NCI-H146 (cell line): Measurements from ENCODE around the gene RGS14.
A peak's percentile ranks its signal among the peaks of the same experiment; 100 is the strongest.

Source experiments
- DNase-seq: peaks from one replicate; lab custom pipeline; 2025; lab: John Stamatoyannopoulos, UW

The RGS14 gene, protein sequence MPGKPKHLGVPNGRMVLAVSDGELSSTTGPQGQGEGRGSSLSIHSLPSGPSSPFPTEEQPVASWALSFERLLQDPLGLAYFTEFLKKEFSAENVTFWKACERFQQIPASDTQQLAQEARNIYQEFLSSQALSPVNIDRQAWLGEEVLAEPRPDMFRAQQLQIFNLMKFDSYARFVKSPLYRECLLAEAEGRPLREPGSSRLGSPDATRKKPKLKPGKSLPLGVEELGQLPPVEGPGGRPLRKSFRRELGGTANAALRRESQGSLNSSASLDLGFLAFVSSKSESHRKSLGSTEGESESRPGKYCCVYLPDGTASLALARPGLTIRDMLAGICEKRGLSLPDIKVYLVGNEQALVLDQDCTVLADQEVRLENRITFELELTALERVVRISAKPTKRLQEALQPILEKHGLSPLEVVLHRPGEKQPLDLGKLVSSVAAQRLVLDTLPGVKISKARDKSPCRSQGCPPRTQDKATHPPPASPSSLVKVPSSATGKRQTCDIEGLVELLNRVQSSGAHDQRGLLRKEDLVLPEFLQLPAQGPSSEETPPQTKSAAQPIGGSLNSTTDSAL

DNA sequence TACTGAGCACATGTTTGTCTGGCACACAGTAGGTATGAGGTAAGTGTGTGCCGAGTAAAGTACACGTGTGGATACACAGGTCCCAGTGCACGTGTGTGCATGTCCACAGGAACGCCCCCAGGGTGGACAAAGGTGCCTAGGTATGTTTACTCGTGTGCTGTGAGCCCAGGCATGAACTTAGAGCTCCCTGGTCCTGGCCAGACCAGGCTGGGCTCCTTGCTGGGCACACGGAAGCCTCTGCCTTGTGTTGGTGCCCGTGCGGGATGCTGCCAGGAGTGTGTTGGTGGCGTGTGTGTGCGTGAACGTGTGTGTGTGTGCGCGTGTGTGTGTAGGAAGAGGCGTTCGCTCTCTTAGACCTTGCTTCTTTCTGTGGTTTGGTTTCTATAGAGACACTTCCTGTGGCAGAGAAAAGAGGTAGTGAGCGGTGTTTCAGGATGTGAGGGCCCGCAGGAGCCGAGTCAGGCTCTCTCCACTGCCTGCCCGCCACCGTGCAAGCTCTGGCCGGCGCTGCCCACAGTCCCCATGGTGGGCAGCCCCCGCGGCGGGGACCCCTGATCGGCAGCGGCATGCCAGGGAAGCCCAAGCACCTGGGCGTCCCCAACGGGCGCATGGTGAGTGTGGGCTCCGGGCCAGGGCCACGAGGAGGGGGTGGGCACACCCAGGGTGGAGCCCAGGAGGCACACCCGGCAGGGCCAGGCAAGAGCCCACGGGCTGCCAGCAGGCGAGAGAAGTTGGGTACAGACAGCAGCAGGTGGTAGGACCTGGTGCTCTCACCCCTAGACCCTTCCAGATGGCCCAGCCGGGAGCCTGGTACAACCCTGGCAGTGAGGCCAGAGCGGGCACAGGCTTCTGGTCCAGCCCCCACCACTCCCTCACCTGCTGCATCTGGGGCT is at the start of gene RGS14:
Gene RGS14 (plus strand): TSS at position 466 of the 893 bp plus-strand sequence. CDS start 101 bp downstream, at position 567.
- DNase-seq, result peak; percentile 48

DNA sequence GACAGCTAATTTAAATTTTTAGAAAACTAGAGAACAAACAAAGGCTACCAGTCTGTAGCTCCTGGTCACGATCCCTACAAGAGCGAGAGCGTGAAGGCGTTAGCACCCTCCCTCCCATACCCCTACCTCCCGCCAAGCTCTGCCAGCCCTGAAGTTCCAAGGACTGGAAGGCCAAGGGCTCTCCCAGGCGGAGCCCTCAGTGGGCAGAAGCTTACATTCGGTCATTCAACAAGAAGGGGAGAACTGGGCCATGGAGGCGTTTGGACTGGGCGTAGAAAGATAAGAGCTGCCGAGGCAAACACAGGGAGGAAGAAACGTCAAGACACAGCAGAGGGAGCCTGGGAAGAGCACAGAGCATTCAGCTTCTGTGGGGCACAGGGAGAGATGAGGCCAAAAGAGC is 49.0 kb upstream of the RGS14 start:
- no peak for DNase-seq

DNA sequence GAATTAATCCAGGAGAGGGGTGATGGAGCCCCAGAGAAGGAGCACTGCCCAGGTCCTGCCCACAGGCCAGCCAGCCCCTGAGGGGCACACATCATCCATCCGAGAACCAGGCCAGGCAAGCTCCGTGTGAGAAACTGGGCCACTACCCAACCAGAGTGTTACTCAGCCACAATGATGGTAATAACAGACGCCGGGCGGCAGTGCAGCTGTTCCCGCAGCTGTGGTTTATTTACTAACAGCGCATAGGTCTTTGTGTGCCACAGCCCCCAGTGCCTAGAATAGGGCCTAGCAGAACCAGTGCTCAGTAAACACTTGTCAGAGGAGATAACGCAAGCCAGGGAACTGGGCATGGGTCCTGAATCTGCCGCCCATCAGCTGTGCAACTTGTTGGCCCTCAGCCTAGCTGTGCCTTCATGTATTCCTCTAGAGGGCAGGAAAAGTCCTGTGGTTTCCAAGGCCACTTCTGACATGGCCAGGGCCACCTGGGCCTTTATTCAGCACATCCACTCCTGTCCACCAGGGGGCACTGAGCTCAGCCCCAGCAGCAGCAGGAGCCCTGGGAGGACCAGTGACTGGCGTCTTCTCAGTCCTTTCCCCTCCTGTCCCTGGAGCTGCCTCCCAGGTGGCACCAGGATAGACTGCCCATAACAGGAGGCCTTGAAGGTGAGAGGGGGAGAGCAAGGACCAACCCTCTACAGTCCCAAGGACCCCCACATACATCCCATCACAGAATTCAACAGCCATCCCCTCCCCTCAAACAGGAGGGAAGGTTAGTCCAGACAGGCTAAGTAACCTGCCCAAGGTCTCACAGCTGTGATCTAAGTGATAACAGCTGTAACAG is 48.2 kb upstream of the RGS14 start:
- peak; percentile 61 for DNase-seq

DNA sequence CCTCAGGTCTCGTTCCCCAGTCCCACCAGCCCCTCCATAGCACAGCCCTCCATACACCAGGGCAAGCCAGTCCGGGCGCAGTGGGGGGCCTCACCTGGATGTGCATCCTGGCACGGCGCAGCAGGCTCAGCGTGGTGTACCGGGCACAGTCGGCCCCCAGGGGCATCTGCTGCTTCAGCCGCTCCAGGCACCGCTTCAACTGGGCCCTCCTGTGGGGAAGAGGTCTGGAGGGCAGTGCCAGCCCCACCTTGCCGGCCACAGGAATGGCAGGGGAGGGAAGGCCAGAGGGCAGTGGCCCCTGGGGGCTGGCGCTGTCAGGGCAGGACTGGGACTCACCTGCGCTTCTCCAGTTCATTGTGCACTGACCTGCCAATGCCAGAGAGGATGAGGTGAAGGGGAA is 47.4 kb upstream of the RGS14 start:
- DNase-seq, result peak; percentile 15

DNA sequence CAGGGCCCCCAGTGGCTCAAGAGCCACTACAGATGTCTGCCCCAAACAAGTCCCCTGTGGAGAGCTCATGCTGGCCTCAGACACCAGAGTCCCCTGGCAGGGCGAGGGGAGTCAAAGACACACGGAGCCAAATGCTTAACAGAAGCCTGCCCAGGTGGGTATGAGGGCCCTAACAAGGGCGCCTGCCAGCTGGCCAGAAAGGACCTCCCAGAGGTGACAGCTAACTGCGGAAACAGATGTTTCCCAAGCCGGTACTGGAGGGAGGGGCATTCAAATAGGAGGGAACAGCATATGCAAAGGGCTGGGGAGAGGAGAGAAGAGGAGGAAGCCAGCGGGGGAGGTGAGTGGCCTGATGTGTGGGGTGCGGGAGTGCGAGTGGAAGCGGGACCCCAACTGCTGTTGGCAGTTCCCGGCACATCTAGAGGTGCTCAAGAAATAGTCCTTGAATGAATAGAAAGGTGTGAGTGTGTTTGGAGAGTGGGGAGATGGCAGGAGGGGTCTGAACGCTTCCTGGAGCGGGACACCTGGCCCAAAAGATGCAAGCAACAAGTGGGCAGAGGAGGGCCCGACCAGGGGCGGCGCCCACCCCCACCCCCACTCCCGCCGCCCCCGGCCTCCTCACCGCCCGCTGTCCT is 46.9 kb upstream of the RGS14 start:
- DNase-seq, result peak; percentile 42

DNA sequence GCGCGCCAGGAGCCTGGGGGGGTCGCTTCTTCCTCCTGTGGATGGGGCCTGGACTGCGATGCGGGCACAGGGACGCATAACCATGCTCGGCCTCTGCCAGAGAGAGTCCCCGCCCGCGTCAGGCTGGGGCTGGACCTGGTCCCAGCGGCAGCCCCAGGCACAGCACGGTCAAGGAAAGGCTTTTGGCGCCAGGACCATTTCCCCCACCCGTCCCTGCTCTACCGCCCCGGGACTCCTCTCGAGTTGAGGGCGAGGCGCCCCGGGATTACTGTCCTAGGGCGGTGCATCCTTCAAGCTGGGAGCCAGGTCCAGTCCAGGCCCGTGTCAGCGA is 46.4 kb upstream of the RGS14 start:
- no peak for DNase-seq

DNA sequence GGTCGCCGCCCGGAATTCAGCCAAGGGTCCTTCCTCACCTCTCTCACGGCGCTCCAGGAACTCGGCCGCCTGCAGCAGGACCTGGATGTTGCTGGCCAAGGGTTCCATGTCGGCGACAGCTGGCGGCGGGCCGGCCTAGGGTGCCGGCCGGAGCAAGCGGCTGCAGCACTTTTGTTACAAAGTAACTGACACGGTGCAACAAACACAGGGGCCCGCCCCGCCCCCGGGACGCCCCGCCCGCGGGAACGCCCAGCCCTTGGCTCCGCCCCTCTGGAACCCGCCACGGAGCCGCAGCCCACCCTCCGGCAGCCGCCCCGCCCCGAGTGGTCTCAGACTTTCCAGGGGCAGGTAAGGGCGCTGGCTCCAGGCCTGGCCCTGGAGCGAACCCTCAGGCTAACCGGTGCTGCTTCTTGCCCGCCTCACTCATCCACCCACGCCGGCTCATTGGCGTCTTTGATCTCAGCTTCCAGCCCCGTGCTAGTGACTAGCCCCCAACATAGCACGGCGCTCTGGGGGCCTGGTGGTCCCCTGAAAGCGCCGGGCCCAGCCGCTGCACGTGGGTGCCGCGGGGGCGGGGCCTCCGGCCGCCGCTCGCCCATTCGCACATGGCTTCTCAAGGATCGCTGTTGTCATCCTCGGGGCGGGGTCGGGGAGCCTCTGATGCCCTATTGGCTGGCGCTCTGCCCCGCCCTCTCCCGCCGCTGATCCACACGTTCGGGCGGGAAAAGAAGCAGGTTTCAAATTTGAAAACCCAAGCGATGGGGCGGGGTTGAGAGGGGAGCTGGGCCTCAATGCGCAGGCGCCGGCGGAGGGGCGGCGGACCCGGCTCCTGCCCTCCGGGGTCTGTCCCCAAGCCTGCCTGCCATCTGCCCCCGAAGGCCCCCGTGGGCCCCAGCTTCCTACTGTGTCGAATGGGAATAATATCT is 45.7 kb upstream of the RGS14 start, which contains the start of gene MXD3:
Gene MXD3 (minus strand): TSS at position 176 of the 926 bp plus-strand sequence. CDS start 68 bp downstream, at position 108.
- DNase-seq, result peak; percentile 95

DNA sequence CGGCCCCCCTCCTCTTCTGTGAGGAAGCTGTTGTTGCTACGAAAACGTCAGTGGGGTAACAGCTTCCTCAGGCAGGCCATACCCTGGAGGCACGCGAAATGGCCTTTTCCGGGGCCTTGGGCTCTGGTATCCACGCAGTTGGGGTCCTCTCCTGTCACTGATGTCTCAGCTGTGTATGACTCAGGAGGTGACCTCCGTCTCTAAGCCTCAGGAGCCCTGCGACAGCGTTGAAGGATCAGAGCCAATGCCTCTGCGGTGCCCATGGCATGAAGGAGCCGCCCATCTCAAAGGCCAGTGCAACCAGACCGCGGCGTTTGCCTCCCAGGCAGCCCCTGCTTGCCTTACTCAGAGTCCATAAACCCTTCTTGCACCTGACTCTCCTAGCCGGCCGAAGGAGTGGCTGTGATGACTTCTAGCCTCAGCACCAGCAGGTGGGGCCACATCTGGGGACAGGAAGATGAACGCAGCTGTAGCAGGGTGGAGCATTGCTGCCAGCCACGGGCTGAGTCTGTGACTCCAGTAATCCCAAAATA is 45.0 kb upstream of the RGS14 start:
- DNase-seq, result peak; percentile 76

DNA sequence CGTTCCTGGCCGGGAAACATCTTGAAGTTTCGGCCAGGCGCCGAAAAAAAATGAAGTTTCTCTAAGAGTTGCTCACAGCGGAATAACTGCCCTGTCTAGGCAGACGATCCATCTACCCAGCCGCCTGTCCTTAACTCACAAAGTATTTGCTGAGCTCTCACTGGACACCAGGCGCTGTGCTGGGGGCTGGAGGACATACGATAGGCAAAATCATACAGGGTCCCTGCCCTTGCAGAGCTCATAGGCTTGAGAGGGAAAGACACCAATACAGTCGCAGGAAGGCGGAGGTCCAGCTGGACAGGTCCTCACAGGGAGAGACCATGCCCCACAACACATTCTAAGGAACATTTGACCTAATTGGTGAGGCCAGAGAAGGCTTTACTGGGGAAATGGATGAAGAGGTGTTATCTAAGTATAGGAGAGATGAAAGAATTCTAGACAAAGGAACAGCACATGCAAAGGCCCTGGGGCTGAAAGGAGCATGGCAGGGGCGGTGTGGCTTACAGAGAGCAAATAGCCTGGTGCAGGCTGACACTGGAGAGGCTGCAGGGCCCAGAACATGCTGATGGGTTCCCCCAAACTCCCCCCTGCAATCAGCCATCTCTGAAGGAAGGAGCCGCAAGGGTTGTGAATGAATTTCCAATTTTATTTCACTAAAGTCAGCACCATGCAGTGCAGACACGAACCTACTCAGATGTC is 44.0 kb upstream of the RGS14 start:
- no peak for DNase-seq

DNA sequence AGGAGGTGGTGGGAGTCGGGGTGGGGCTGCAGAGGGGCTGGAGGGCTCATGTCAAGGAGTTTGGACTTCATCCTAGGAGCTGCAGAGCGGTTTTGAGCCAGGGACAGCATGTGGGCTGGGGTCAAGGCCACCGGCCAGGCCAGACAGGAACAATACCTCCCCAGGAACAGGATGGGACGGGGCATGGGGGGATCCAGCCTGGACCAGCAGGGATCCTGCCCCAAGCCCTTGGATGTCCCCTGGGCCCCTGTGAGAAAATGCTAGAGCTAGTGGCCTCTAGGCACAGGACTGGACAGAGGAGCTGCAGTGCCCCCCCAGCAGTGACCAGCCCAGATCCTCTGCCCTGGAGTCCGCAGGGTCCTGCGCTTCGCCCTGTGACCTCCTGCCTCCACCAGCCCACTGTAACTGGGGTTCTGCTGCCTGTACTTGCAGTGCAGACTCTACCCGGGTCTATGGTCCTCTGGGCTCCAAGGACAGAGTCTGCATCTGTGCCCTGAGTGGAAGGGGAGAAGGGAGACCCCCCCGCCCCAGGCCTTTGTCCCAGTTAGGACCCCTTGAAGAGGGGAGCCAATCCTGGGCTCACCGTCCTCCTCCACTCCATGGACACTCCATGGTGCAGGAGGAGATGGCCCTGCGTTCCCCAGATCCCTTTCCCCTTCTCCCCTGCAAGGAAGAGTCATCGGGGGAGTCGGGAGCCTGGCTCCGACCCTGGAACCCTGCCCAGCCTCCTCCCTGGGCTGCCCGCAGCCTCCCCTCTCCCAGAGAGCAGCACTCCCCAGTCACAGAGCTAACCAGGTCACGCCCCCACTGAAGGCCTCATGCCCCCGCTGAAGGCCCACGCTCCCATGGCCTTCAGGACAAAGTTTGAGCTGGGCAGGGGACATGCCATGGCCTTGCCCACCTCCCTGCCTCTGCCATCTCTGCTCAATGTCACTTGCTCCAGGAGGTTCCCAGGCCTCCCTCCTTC is 43.1 kb upstream of the RGS14 start:
- DNase-seq, result no peak

DNA sequence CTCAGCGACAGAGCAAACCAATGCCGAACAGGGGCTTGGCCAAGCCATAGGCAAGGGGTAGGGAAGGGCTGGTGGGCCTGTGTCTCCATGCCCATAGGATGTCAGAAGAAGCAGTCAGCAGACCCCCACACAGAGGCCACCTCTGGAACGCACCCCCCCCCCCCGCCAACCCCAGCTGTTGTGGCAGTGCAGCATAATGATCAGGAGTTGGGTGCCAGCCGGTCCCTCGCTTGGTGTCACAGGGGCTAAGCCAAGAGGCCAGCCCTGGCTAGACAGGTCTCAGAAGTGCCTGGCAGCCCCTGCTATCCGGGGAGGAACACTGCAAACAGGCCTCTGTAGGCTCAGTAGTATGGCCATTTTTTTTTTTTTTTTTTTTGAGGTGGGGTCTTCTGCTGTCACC is 42.3 kb upstream of the RGS14 start:
- no peak for DNase-seq

DNA sequence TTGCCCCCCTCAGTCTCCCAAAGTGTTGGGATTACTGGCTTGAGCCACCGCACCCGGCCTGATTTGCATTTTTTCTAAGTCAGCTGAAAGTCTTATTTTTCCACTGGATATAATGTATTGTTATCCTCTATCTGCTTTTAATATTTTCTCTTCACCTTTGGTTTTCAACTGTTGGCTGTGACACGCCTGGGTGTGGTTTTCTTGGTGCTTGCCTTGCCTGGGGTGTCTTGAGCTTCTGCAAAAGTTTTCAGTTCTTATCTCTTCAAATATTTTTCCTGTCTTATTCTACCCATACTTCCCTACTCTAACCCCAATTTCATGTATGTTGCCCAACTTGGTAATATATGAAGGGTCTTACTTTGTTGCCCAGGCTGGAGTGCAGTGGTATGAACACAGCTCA is 41.7 kb upstream of the RGS14 start:
- no peak for DNase-seq

DNA sequence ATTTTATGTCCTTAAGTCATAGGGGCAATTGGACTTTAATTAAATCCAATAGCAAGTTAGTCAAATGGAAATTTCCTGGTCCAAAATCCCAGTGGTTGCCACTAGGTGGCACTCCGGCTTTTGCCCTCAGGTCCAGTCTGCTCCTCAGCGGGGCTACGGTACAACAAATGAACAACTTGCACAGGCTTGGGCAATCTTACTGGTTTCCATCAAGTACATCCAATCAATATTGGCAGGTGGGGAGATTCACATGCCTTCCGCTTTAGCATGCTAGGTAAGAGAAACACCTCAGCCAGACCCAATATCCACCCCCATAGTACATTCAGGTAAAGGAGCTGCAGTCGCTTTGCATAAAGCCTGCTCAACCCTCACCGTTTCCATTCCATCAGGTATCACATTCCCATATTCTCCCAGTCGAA is 39.8 kb upstream of the RGS14 start:
- peak; percentile 63 for DNase-seq

DNA sequence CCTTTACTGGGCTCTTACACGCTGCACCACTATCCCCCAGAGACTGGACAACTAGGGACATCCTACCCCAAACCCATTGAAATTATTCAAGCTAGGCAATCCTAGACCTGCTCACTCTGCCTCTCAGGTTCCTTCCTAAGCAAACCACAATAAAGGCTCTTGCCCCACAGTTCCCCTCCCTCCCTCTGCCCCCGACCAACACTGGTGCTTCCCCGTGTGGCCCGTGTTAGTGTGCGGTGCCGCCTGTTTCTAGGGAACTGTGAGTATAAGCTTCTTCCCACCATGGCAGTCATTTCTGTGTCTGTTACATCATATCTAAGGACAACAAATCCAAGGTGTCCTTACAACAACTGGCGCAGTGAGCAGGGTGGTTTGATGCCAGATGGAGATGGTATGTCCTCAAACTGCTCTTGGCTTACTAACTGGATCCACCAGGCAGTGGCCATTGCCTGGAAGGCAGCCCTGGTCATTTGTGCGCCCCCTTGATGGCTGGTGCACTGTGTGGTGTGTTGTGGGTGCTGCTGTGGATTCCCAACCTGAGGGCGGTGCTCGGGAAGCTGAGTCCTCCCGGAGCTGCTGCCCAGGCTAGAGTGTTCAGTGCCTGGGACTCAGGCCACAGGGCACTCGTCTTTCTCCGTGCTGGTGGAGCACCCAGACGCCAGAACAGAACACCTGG is 37.7 kb upstream of the RGS14 start:
- no peak for DNase-seq

DNA sequence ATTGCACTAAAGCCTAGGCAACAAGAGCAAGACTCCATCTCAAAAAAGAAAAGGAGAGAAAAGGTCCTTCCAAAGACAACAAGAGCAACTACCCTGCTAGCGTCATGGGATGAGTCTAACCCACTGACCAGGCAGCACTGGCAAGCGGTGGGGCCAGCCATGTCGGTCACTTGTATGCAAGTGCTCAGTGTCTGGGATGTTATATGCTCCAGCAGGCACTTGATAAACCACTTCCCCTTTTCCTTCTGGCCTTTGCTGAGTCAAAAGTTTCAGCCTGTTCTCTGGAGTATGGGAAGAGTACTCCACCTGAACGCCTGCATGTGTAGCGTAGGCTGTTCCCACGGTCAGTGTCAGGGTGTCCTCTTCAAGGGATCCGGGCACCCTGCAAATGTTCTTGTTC is 36.8 kb upstream of the RGS14 start:
- DNase-seq, result no peak

DNA sequence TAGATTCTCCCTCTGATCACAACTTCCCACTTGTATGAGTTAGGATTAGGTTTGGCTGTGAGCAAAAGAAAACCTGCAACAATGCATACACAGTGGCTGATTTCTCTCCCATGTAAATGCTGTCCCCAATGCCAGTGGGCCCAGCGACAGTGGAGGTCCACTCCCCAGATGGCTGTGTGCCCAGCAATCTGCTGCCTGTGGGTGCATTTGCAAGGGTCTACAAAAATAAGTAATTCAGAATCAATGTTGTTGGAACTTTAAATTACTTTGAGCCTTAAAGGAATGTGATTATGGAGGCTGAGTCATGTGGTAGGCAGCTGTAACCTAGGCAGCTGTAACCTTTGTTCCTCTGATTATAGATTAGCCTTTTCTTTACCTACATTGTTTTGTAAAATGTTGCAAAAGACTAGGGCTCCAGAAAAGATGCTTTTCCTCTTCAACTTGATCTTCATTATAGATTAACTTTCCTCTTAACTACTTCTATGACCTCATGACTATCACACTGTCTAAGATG is 31.8 kb upstream of the RGS14 start:
- DNase-seq, result no peak
